Measurements from ENCODE around the gene ZNF773. TPM values are rescaled to one million over a fixed set of nuclear protein-coding genes. Genes with fewer than 3 reads are reported as not detected.

Gene ZNF773
- total RNA-seq, 4 donors from 2014 or later: 6.3 to 10.7 (median 9.7) TPM

- no peak for DNase-seq
- peaks cover 0 to 97% (median 36%) of the 10 kb centered on the region in 4 donors for H3K9me3 ChIP-seq
- TF ChIP-seq CTCF (IDR thresholded peaks at IDR 0.05) (no peak), POLR2A (IDR thresholded peaks at IDR 0.05) (no peak)
- H3K27me3 ChIP-seq: no peaks in the 10 kb centered on the region
- no peaks in the 10 kb centered on the region for H3K4me1 ChIP-seq
- no peak overlapping the region for H3K4me3 ChIP-seq
- no peak overlapping the region for H3K27ac ChIP-seq
- H3K36me3 ChIP-seq: peaks cover 0 to 94% (median 7%) of the 10 kb centered on the region in 3 donors
Observed at GRCh38 chr19:57546513-57546912, 46.8 kb downstream of the ZNF773 start.

GRCh38 chr19:57552432-57552831 is 52.7 kb downstream of the ZNF773 start:
- Histone ChIP-seq H3K4me3 (no peak overlapping the region), H3K9me3 (peaks cover 0 to 75% (median 12%) of the 10 kb centered on the region in 4 donors)
- no peak for TF ChIP-seq CTCF (IDR thresholded peaks at IDR 0.05)
- TF ChIP-seq POLR2A (IDR thresholded peaks at IDR 0.05): no peak

GRCh38 chr19:57557659-57558058 is 57.9 kb downstream of the ZNF773 start:
- Histone ChIP-seq H3K36me3 (peaks cover 0 to 41% (median 0%) of the 10 kb centered on the region in 3 donors), H3K4me3 (no peak overlapping the region), H3K27me3 (no peaks in the 10 kb centered on the region), H3K27ac (no peak overlapping the region), H3K4me1 (peaks cover 0 to 12% (median 3%) of the 10 kb centered on the region in 4 donors), H3K9me3 (peaks cover 0 to 31% (median 0%) of the 10 kb centered on the region in 4 donors)
- TF ChIP-seq POLR2A (IDR thresholded peaks at IDR 0.05): no peak
- no peak for TF ChIP-seq CTCF (IDR thresholded peaks at IDR 0.05)
- no peak for DNase-seq

More at GRCh38 chr19:57552432-57552831, 52.7 kb downstream of the ZNF773 start:
- Histone ChIP-seq H3K36me3 (peaks cover 0 to 90% (median 6%) of the 10 kb centered on the region in 3 donors), H3K27me3 (no peaks in the 10 kb centered on the region), H3K27ac (no peak overlapping the region), H3K4me1 (no peaks in the 10 kb centered on the region)
- no peak for DNase-seq

Small RNA genes within 50 kb of the gene (small RNA-seq; reads per million reads assigned to genes)
- gene VN1R107P: 0 reads per million in 2 donors

Other genes with a start within 250 kb of the ZNF773 start
- gene ZNF460, start 219.5 kb upstream of the ZNF773 start, total RNA-seq: 10 to 100 TPM; 33.6 to 86.6 (median 54.2) TPM
- gene ZNF543, start 179.5 kb upstream of the ZNF773 start, total RNA-seq: 1 to 10 TPM; 1.8 to 7.4 (median 5.2) TPM
- gene ZNF304, start 148.7 kb upstream of the ZNF773 start, total RNA-seq: 10 to 100 TPM in 1 of 4 donors, 1 to 10 TPM in 3; 2.1 to 10.7 (median 3.7) TPM
- gene TRAPPC2B, start 136.4 kb upstream of the ZNF773 start, total RNA-seq: 10 to 100 TPM in 2 of 4 donors, 1 to 10 TPM in 2; 3.0 to 67.7 (median 9.9) TPM
- 1 to 10 TPM in 3 of 4 donors, under 1 TPM in 1; 0.53 to 6.6 (median 3.6) TPM for gene ZNF547, start 136.4 kb upstream of the ZNF773 start, total RNA-seq
- 10 to 100 TPM; 10.7 to 47.9 (median 20.7) TPM for gene ZNF548, start 110.1 kb upstream of the ZNF773 start, total RNA-seq
- gene ZNF17, start 88.8 kb upstream of the ZNF773 start, total RNA-seq: 10 to 100 TPM in 3 of 4 donors, 1 to 10 TPM in 1; 7.9 to 21.5 (median 14.6) TPM
- 10 to 100 TPM in 2 of 4 donors, 1 to 10 TPM in 2; 5.7 to 12.8 (median 10.6) TPM for gene ZNF749, start 64.6 kb upstream of the ZNF773 start, total RNA-seq
- 1 to 10 TPM in 1 of 4 donors, not detected in 3; 1.1 TPM for gene VN1R1, start 42.8 kb upstream of the ZNF773 start, total RNA-seq
- 10 to 100 TPM in 2 of 4 donors, 1 to 10 TPM in 2; 4.0 to 32.2 (median 12.0) TPM for gene ZNF772, start 22.4 kb upstream of the ZNF773 start, total RNA-seq
- gene ZNF419, start 12.2 kb upstream of the ZNF773 start, total RNA-seq: 10 to 100 TPM in 1 of 4 donors, 1 to 10 TPM in 2, under 1 TPM in 1; 0.83 to 16.7 (median 5.4) TPM
- 1 to 10 TPM; 4.0 to 7.4 (median 4.7) TPM for gene ZNF549, start 27.4 kb downstream of the ZNF773 start, total RNA-seq
- gene ZNF550, start 59.9 kb downstream of the ZNF773 start, total RNA-seq: 10 to 100 TPM in 2 of 4 donors, 1 to 10 TPM in 2; 5.4 to 17.4 (median 12.3) TPM
- 1 to 10 TPM; 1.9 to 5.8 (median 2.9) TPM for gene ZNF416, start 79.0 kb downstream of the ZNF773 start, total RNA-seq
- gene ZIK1, start 84.2 kb downstream of the ZNF773 start, total RNA-seq: 1 to 10 TPM in 3 of 4 donors, under 1 TPM in 1; 0.54 to 6.6 (median 1.9) TPM
- gene ZNF530, start 99.9 kb downstream of the ZNF773 start, total RNA-seq: 1 to 10 TPM in 3 of 4 donors, under 1 TPM in 1; 0.76 to 4.1 (median 1.8) TPM
- 10 to 100 TPM in 2 of 4 donors, 1 to 10 TPM in 2; 9.6 to 18.9 (median 12.8) TPM for gene ZNF134, start 114.3 kb downstream of the ZNF773 start, total RNA-seq
- 10 to 100 TPM in 3 of 4 donors, 1 to 10 TPM in 1; 8.8 to 20.6 (median 16.8) TPM for gene ZNF211, start 133.2 kb downstream of the ZNF773 start, total RNA-seq
- not detected for gene ZSCAN4, start 169.0 kb downstream of the ZNF773 start, total RNA-seq
- 10 to 100 TPM in 3 of 4 donors, 1 to 10 TPM in 1; 9.1 to 17.9 (median 12.5) TPM for gene ZNF551, start 182.0 kb downstream of the ZNF773 start, total RNA-seq
- gene ZNF154, start 209.3 kb downstream of the ZNF773 start, total RNA-seq: 1 to 10 TPM in 2 of 4 donors, under 1 TPM in 2; 0.57 to 5.0 (median 1.3) TPM
- gene ZNF671, start 227.7 kb downstream of the ZNF773 start, total RNA-seq: 1 to 10 TPM; 2.6 to 5.0 (median 3.7) TPM
- gene ZNF776, start 246.9 kb downstream of the ZNF773 start, total RNA-seq: 10 to 100 TPM; 11.3 to 25.6 (median 15.8) TPM